Left ventricle myocardium superior (tissue), 1 donor: ENCODE results near the gene ADGRF4. TPM values are rescaled to one million over a fixed set of nuclear protein-coding genes. Genes with fewer than 3 reads are reported as not detected.

ENCODE experiments used
- ATAC-seq: fragments of 200-7000 bp; cut with Tn5 transposase; one replicate; pipeline ENCODE4 v1.9.1; 2020; ENCODE audit warnings: mild to moderate bottlenecking, moderate library complexity
- DNase-seq: peaks from one replicate; pipeline ENCODE4 v3.0.0-alpha.2; 2020
- intact Hi-C: fragments of 100-400 bp; cut with micrococcal nuclease; formaldehyde crosslinking; loops from one replicate; pipeline ENCODE4 v1.11.0; 2022
- long read RNA-seq: library from polyadenylated mRNA; unstranded; transcript quantifications from one replicate; pipeline ENCODE4 v2.0.0, GENCODE V29; 2021
- total RNA-seq: library from RNA; stranded (reverse); fragmentation: NEBNext Ultra II Directional; extraction: Animal tissue kit (Norgen Biotek cat#: 25700); gene quantifications from one replicate; pipeline ENCODE4 v1.2.1, GENCODE V29; 2021
- donor health status: DM: no; HTN: yes; CAD: no; lungs with severe emphysema.

Gene ADGRF4
- total RNA-seq: not detected
- long read RNA-seq: 0 reads

- ATAC-seq (no peak), DNase-seq (no peak)
- intact Hi-C loops: no loop called here
Observed at GRCh38 chr6:47698342-47698787, at the start of gene ADGRF4. Gene ADGRF4, plus strand, starts transcription at chr6:47698580. Its CDS starts 8,666 bp downstream, at chr6:47707246.

- DNase-seq: no peak
- peak; percentile 77 for ATAC-seq
- intact Hi-C loops: no loop called here
Observed at GRCh38 chr6:47650553-47651432, 47.6 kb upstream of the ADGRF4 start.

- intact Hi-C loops: no loop called here
- ATAC-seq (peak; percentile 26), DNase-seq (no peak)
Observed at GRCh38 chr6:47651505-47651944, 46.9 kb upstream of the ADGRF4 start.

GRCh38 chr6:47653706-47654105, 44.7 kb upstream of the ADGRF4 start:
- intact Hi-C loops: no loop called here
- ATAC-seq (no peak), DNase-seq (no peak)

- ATAC-seq: no peak
- intact Hi-C loops: no loop called here
- no peak for DNase-seq
Observed at GRCh38 chr6:47654255-47654654, 44.1 kb upstream of the ADGRF4 start.

- DNase-seq (no peak), ATAC-seq (no peak)
- intact Hi-C loops: no loop called here
Observed at GRCh38 chr6:47655719-47656595, 42.4 kb upstream of the ADGRF4 start.

GRCh38 chr6:47661960-47662359, 36.4 kb upstream of the ADGRF4 start:
- no peak for ATAC-seq
- DNase-seq: no peak
- intact Hi-C loops: no loop called here

- no peak for DNase-seq
- no peak for ATAC-seq
- intact Hi-C loops: no loop called here
Observed at GRCh38 chr6:47663462-47664216, 34.7 kb upstream of the ADGRF4 start.

GRCh38 chr6:47665112-47665511, 33.3 kb upstream of the ADGRF4 start:
- intact Hi-C loops: no loop called here
- DNase-seq (no peak), ATAC-seq (no peak)

GRCh38 chr6:47669684-47670513, 28.5 kb upstream of the ADGRF4 start:
- ATAC-seq: no peak

GRCh38 chr6:47670851-47671250, 27.5 kb upstream of the ADGRF4 start:
- DNase-seq: no peak
- intact Hi-C loops: no loop called here
- no peak for ATAC-seq

More at GRCh38 chr6:47669684-47670513, 28.5 kb upstream of the ADGRF4 start:
- intact Hi-C loops: no loop called here
- DNase-seq: no peak

GRCh38 chr6:47671777-47672176, 26.6 kb upstream of the ADGRF4 start:
- intact Hi-C loops: no loop called here
- no peak for ATAC-seq
- no peak for DNase-seq

- intact Hi-C loops: no loop called here
- DNase-seq (no peak), ATAC-seq (no peak)
Observed at GRCh38 chr6:47672816-47673215, 25.6 kb upstream of the ADGRF4 start.

- intact Hi-C loops: no loop called here
- no peak for ATAC-seq
Observed at GRCh38 chr6:47674673-47675072, 23.7 kb upstream of the ADGRF4 start.

GRCh38 chr6:47677381-47678100, 20.8 kb upstream of the ADGRF4 start:
- intact Hi-C loops: no loop called here
- ATAC-seq (no peak), DNase-seq (no peak)

More at GRCh38 chr6:47674673-47675072, 23.7 kb upstream of the ADGRF4 start:
- DNase-seq: no peak

GRCh38 chr6:47678739-47679138, 19.6 kb upstream of the ADGRF4 start:
- no peak for ATAC-seq

GRCh38 chr6:47679322-47679906, 19.0 kb upstream of the ADGRF4 start:
- ATAC-seq: no peak
- no peak for DNase-seq
- intact Hi-C loops: no loop called here

More at GRCh38 chr6:47678739-47679138, 19.6 kb upstream of the ADGRF4 start:
- intact Hi-C loops: no loop called here
- DNase-seq: no peak
